MM.1S (cell line): ENCODE results near the gene ARPC1B.
"Not testable (repeated sequence)": the region's sequence is repeated elsewhere in the genome, so short reads cannot be mapped to it uniquely, and the experiment has no call there.

Experiments used
- DNase-seq: peaks from one replicate; pipeline ENCODE4 v3.0.0-alpha.2; 2015
- H2AFZ ChIP-seq: fragments of 300-600 bp; sonication (generic); 2 replicates; pipeline ENCODE4 v1.6.0; 2016; ENCODE audit warnings: antibody characterized with exemption, low read length
- H3F3A ChIP-seq: fragments of 300-600 bp; sonication (generic); 2 replicates; pipeline ENCODE4 v1.6.1; 2016; ENCODE audit warnings: mild to moderate bottlenecking, antibody characterized with exemption, low read length, moderate library complexity, mixed read lengths; ENCODE audit not compliant: insufficient read depth
- H3K27ac ChIP-seq: fragments of 300-600 bp; sonication (generic); 2 replicates; pipeline ENCODE4 v1.5.1; 2016; ENCODE audit warnings: mild to moderate bottlenecking, low read length
- H3K27me3 ChIP-seq: fragments of 300-600 bp; sonication (generic); replicated peaks from 2 replicates; pipeline ENCODE4 v1.6.0; 2016; ENCODE audit warnings: low read length; ENCODE audit not compliant: insufficient read depth
- H3K36me3 ChIP-seq: fragments of 300-600 bp; sonication (generic); replicated peaks from 2 replicates; pipeline ENCODE4 v1.6.1; 2016; ENCODE audit warnings: mild to moderate bottlenecking, low read length, mixed read lengths; ENCODE audit not compliant: insufficient read depth
- H3K4me1 ChIP-seq: fragments of 300-600 bp; sonication (generic); 2 replicates; pipeline ENCODE4 v1.6.1; 2016; ENCODE audit warnings: low read length, mixed read lengths
- H3K4me2 ChIP-seq: fragments of 300-600 bp; sonication (generic); 2 replicates; pipeline ENCODE4 v1.6.0; 2016; ENCODE audit warnings: low read depth, low read length
- H3K4me3 ChIP-seq: fragments of 300-600 bp; sonication (generic); 2 replicates; pipeline ENCODE4 v1.5.1; 2016; ENCODE audit warnings: low read length, mixed read lengths
- H3K79me2 ChIP-seq: fragments of 300-600 bp; sonication (generic); 2 replicates; pipeline ENCODE4 v1.6.1; 2016; ENCODE audit warnings: mixed run types, low read length, mixed read lengths
- H3K9ac ChIP-seq: fragments of 300-600 bp; sonication (generic); 2 replicates; pipeline ENCODE4 v1.6.1; 2016; ENCODE audit warnings: low read length, mixed read lengths
- H3K9me2 ChIP-seq: fragments of 300-600 bp; sonication (generic); replicated peaks from 2 replicates; pipeline ENCODE4 v1.6.1; 2016; ENCODE audit warnings: mild to moderate bottlenecking, low read length, mixed read lengths; ENCODE audit not compliant: insufficient read depth
- H3K9me3 ChIP-seq: fragments of 300-600 bp; sonication (generic); replicated peaks from 2 replicates; pipeline ENCODE4 v1.6.1; 2016; ENCODE audit warnings: mild to moderate bottlenecking, low read length, mixed read lengths; ENCODE audit not compliant: insufficient read depth
- H4K20me1 ChIP-seq: fragments of 300-600 bp; sonication (generic); 2 replicates; pipeline ENCODE4 v1.6.1; 2016; ENCODE audit warnings: mild to moderate bottlenecking, low read length, moderate library complexity, mixed read lengths; ENCODE audit not compliant: insufficient read depth
- CTCF ChIP-seq: fragments of 300-600 bp; sonication (generic); IDR thresholded peaks from 2 replicates; pipeline ENCODE4 v1.5.1; 2016; ENCODE audit warnings: antibody characterized with exemption, low read length, mixed read lengths
- EZH2 ChIP-seq: fragments of 300-600 bp; sonication (generic); optimal IDR thresholded peaks from 2 replicates; pipeline ENCODE3; 2017; ENCODE audit warnings: low read depth, mild to moderate bottlenecking, antibody characterized with exemption, low read length, mixed read lengths
- EZH2phosphoT487 ChIP-seq: fragments of 300-600 bp; sonication (generic); IDR thresholded peaks from 2 replicates; pipeline ENCODE4 v1.6.1; 2018; ENCODE audit warnings: antibody characterized with exemption, low read length

The ARPC1B gene

GRCh38 chr7:99385564-99385963, 11.0 kb downstream of the ARPC1B start:
- Histone ChIP-seq H3K36me3 (no peaks in the 10 kb centered on the region), H3F3A (peaks cover 3% of the 10 kb centered on the region; the same call in 1 of the 2 replicates), H3K9me3 (no peaks in the 10 kb centered on the region), H4K20me1 (no peaks in the 10 kb centered on the region), H3K9ac (no peak overlapping the region), H2AFZ (no peak overlapping the region), H3K79me2 (peaks cover 36% of the 10 kb centered on the region), H3K9me2 (no peaks in the 10 kb centered on the region), H3K4me3 (no peak overlapping the region), H3K4me2 (no peak overlapping the region), H3K4me1 (peaks cover 10% of the 10 kb centered on the region), H3K27ac (no peak overlapping the region), H3K27me3 (no peaks in the 10 kb centered on the region)
- no peak for DNase-seq
- TF ChIP-seq EZH2phosphoT487, result no peak
- TF ChIP-seq EZH2, result no peak
- no peak for TF ChIP-seq CTCF

DNA sequence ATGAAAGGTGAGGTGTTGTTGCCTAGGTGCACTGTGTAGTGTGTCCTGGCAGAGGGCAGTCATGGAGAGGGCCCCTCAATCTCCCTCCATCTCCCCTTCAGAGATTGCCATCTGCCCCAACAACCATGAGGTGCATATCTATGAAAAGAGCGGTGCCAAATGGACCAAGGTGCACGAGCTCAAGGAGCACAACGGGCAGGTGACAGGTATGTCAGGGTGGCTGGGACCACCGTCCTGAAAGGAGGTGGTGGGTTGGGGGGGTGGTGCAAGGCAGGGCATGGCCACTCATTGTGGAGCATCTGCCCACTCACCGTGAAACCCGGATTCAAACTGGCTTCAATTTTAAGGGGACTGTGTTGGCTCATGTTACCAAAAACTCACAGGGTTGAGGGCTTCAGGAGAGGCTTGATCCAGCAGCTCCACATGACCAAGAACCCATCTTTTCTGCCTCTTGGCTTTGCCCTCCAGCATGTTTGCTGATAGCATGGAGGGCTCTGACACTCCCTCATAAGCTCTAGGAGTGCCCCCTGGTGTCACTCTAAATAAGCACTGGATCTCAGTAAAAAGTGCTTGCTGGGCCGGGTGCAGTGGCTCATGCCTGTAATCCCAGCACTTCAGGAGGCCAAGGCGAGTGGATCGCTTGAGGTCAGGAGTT, 12.2 kb downstream of the ARPC1B start:
- Histone ChIP-seq H3K9me2 (no peaks in the 10 kb centered on the region), H3K4me3 (no peak overlapping the region), H3K79me2 (peaks cover 24% of the 10 kb centered on the region), H3K4me1 (no peaks in the 10 kb centered on the region), H3K27me3 (no peaks in the 10 kb centered on the region), H3F3A (no peaks in the 10 kb centered on the region), H3K4me2 (no peak overlapping the region), H3K36me3 (no peaks in the 10 kb centered on the region), H4K20me1 (no peaks in the 10 kb centered on the region), H3K9me3 (no peaks in the 10 kb centered on the region), H3K9ac (no peak overlapping the region), H2AFZ (no peak overlapping the region), H3K27ac (no peak overlapping the region)
- TF ChIP-seq CTCF (peak; percentile 40), EZH2 (no peak)
- peak; percentile 49 for DNase-seq

- H3K27me3 ChIP-seq, DNase-seq, H4K20me1 ChIP-seq, H3K4me1 ChIP-seq, H2AFZ ChIP-seq, H3K9ac ChIP-seq, H3F3A ChIP-seq, H3K36me3 ChIP-seq, H3K9me3 ChIP-seq, H3K9me2 ChIP-seq, H3K4me3 ChIP-seq, H3K27ac ChIP-seq, H3K4me2 ChIP-seq: not testable (repeated sequence)
- H3K79me2 ChIP-seq, result peaks cover 19% of the 10 kb centered on the region
These were observed 12.7 kb downstream of the ARPC1B start for GRCh38 chr7:99387239-99387635.

DNA sequence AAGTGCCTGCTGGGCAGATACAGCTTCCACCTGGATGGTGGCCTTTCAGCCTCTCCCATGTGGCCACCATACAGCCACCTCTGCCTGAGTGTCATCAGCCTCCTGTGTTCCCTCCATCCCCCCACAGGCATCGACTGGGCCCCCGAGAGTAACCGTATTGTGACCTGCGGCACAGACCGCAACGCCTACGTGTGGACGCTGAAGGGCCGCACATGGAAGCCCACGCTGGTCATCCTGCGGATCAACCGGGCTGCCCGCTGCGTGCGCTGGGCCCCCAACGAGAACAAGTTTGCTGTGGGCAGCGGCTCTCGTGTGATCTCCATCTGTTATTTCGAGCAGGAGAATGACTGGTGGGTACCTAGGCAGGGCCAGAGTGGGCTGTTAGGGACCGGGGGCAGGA, 13.4 kb downstream of the ARPC1B start:
- Histone ChIP-seq H3K36me3 (no peaks in the 10 kb centered on the region), H3K27ac (no peak overlapping the region), H3K4me2 (no peak overlapping the region), H3K9ac (no peak overlapping the region), H3K9me2 (no peaks in the 10 kb centered on the region), H3F3A (peaks cover 8% of the 10 kb centered on the region; the same call in 1 of the 2 replicates), H3K4me3 (no peak overlapping the region), H2AFZ (no peak overlapping the region), H3K27me3 (no peaks in the 10 kb centered on the region), H3K79me2 (peaks cover 17% of the 10 kb centered on the region), H4K20me1 (no peaks in the 10 kb centered on the region), H3K9me3 (no peaks in the 10 kb centered on the region), H3K4me1 (no peaks in the 10 kb centered on the region)
- TF ChIP-seq EZH2phosphoT487 (no peak), CTCF (no peak), EZH2 (no peak)
- DNase-seq, result no peak
